Measurements from ENCODE around the gene MGAT1.

Gene MGAT1

DNA sequence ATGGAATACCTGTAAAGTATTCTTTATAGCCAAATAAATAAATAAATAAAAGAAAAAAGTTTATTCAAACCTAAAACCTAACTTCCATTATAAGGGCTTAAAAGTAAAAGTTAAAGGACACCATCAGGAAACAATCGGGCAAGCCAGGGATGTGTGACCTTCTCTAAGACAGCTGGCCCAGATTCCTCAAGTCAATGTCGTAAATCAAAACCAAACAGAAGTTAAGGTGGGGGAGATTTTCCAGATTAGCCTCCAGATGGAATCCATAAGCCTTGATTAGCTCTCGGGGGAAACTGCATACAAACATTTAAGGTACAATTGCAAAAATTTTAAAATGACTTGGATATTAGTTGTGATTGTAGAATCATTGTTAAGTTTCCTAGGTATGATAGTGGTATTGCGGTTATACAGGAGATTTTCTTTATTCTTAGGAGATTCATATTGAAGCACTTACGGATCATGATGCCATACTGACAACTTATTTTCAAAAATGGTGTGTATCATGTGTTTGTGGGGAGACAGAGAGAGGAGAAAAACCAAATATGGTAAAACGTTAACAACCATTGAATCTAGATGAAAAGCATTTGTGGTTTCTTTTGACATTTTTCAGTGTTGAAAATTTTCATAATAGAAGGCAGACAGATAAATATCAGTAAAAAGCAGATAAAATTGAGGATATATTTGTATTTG is 21.5 kb upstream of the MGAT1 start:
- DNase-seq (ENCODE audit: low read depth): no peak

DNA sequence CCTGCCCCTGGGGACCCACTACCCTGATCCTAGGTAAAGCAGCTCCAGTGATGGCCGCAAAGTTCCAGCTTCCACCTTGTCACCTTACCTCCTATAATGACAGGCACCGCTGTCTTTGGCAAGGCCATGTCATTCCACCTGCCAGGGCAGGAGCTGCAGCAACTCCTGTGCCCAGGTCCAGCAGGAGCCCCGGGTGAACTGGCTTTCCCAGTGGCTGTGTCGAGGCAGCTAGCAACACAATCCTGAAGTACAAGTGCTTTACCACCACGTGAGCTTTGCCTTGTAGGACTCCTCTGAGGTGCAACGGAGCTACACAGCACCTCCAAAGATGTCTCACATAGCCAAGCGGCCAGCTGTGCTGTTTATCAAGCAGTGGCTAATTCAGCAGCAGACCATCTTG is 20.7 kb upstream of the MGAT1 start:
- DNase-seq (ENCODE audit: low read depth): no peak

DNA sequence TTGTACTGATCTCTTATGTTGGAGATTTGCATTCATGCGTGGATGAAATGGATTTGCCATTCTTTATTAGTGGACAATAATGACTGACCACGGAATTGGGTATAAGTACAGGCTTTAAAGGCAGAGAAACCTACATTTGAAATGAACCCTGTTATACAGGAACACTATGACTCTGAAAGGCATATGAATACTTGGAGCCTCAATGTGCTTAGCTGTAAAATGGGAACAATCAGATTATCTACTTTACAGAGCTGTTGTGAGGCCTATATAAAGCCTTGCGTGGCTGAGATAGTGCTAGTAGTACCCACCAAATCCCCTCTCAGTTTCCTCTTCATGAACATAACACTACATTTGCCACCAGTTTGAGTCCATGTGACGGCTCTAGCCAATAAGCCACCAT is 18.9 kb upstream of the MGAT1 start:
- DNase-seq (ENCODE audit: low read depth): no peak

DNA sequence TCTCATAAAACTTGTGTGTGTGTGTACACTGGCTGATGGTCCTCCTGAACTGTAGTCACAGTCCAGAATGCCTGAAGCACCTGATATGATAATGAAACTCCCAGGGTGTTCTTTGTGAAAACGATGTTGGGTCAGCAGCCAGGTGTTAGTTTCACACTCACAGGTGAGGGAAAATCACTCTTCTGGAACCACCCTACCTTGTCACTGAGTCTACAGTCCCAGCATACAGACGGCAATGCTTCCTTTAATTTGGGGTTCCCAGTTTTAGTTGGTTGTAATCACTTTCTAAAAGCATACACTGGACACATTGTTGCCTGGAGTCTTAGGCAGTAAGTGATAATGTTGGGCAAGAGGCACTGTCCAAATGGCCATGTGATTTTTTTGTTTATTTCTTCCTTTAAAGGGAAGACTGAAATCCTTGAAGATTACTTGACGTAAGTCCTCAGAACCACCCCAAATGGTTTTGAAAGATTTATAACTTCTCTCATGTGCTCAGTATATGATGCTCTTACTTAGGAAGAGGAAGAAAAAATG is 18.2 kb upstream of the MGAT1 start:
- no peak for DNase-seq (ENCODE audit: low read depth)

DNA sequence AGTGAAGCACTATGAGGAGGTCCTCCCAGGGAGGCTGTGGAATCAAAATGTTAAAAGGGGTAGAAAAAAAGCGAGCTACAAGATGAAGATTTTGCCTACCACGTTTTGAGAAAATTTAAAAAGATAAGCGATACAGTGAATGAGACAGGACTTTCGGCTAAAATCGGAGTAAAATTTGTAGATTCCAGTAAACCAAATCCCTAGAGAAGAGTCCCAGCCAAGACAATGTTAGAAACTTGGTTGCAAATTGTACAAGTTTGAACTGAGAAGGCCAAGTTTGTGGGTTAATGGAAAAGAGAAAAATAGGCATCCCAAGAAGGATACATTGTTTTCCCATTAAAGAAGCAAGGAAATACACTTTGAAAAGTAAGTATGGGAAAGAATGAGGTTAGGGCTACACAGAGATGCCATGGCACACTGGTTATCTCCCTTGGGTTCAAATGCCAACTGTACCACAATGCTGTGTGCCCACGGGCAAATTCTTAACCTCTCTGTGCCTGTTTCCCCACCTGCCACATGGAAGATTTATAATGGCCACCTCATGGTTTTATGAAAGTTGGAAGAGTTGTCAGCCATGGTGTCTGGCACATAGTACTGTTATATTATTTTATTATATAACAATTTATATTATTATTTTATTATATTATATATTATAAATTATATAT is 16.2 kb upstream of the MGAT1 start:
- DNase-seq (ENCODE audit: low read depth): no peak

DNA sequence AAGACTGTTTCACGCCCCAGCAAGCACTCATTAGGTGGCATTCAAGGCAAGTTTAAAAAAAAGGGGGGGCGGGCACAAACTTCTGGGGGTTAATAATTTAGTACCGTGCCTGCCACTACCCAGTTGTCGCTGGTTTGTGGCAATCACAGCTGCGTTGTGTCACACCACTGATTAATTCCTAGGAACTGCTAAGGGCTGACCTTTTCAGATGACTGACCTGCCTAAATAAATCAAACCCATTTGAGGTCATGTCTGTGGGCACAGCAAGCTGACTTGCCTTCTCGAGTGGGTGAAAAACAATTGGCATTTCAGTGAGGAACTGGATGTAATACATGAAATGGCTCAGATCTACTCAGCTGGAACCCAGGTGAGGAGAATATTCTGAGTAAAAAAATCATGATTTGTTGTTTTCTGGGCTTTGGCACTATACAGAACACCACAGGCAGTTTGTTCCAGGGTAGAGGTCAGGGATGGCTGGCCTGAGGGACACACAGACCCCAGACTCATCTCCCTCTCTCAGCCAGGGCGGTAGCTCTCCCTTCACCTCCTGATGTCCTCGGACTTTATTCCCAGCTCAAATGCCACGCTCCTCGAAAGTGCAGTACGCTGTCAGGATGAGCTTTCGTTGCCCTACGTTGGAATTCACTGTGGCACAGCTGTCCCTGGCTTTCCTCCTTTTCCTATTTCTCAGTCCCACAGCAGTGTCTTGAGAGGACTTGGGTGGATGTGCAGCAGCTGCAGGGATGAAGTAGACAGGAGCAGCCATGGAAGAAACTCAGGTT is 15.5 kb upstream of the MGAT1 start:
- no peak for DNase-seq (ENCODE audit: low read depth)

DNA sequence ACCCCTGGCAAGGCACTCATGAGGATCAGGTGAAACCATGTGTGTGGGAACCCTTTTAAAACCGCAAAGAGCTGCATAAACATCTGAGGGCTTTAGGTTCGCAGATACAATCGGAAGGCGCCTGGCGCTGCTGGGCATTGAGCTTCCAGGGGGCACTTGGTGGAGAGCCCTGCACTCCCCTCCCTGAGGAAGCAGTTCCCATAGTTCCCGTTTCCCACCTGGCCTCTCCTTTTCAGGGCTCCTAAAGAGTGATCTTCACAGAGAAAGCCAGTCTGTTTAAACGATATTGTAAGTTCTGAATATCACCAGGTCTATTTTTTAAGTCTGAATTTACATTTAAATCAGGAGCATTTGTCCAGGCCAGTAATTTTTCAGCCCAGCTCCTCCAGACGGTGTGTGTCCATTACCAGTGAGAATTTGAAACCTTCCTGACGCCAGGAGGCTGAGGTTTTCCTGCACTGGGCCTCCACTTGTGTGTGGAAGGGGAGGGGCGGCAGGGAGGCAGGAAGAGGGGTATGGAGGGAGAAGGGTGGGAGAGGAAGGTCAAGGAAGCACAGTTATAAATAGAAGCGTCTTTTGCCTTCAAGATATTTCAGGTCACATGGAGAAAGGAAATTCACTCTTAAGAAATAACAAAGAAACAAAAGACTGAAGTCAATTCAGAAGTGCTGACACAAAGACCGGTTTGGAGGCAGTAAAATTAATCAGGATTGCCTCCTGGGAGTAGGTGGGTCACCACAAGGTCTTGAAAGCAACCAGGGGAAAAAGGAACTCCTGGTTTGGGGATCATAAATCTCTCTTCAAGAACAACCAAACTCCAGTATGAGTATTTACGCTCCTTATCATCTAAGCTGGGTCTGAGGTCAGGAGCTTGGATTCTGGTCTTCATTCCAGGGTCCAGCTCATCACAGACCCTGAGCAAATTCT is 14.3 kb upstream of the MGAT1 start:
- DNase-seq (ENCODE audit: low read depth): no peak

DNA sequence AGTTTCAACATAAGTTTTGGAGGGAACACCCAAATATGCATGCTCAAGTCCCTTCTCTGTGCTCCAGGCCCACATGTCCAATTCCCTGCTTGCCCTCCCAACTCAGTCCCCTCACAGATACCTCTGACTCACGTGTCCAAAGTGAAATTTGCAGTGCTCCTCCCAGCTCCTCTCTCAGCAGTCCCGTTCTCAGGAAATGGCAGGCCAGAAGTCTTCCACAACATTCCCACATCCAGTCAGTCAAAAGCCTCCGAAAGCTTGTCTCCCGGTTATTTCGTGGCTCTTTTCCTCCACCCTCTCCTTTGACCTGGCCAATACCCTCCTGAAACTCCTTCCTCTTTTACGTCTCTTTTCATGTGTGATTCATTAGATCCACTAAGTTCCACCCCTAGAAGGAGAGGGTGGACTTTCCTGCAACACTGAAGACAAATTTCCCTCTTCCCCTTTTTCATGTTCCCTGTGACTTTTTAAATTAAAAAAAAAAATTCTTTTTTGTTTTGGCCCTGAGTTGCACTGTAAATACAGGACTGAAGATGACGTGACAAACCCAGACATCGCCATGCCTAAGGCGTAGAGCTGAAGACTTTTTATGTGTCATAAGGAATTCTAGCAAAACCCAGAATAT is 12.8 kb upstream of the MGAT1 start:
- DNase-seq (ENCODE audit: low read depth): no peak

DNA sequence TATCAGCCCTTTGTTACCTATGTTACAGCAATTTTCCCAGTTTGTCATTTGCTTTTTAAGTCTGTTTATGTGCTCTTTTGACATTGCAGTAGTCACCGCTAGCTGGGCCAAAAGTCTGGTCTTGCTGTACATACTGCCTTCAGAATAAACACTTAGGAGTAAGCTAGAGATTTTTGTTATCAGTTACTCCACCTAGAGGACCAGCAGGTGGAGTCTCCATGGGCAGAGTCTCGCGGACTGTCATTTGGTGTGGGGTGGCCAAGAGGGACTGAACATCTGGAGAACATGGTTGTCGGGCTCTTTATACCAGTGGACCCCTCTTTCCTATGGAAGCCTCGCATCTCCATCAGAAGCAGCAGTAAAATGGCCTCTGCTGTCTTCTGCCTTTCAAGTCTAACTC is 10.8 kb upstream of the MGAT1 start:
- no peak for DNase-seq (ENCODE audit: low read depth)

DNA sequence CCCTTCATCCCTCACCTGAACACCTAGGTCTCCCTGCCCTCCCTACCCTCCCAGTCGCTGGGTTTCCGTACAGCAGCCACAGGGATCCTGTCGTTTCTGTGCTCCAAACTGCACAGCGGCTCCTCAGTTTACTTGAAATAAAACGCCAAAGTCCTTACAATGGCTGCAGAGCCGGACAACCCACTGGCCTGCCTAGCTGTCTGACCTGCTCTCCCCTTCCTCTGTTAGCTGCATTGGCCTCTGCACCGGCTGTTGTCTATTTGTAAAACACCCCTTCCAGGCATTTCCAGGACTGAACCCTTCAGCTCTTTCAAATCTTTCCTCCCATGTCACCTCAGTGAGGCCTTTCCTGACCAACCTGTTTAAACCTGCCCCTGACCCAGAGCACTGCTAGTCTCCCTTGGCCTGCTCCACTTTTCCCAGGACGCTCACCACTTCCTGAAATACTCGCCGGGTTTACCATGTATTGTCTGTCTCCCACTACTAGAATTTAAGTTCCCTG is 9.1 kb upstream of the MGAT1 start:
- DNase-seq (ENCODE audit: low read depth): no peak

DNA sequence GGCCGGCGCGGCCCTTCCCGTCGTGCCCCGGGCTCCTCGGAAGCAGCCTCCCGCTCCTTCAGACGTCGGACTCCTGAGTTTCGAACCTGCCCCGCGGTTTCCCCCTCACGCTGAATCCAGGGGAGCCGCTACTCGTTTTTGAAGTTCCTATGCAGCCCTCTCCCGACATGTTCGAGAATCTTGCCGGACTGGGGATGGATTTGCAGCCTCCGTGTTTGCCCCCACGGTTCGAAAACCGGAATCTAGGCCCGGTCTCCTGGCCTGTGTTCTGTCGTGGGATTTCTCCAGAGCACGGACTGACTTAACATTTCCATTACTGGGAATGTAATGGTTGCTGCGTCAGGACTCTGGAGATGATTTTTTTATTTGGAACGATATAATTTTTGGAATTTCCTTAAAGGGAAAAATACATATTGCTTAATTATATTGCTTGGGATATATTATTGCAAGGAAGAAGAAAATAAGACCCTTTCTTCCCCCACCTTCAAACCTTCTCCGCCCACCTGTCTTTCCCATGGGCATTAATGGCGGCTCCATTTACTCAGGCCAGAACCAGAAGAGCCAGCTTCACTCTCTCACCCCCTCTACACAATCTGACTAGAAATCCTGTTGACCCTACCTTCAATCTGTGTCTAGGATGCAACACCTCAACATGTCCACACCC is 8.5 kb upstream of the MGAT1 start:
- DNase-seq (ENCODE audit: low read depth): no peak

DNA sequence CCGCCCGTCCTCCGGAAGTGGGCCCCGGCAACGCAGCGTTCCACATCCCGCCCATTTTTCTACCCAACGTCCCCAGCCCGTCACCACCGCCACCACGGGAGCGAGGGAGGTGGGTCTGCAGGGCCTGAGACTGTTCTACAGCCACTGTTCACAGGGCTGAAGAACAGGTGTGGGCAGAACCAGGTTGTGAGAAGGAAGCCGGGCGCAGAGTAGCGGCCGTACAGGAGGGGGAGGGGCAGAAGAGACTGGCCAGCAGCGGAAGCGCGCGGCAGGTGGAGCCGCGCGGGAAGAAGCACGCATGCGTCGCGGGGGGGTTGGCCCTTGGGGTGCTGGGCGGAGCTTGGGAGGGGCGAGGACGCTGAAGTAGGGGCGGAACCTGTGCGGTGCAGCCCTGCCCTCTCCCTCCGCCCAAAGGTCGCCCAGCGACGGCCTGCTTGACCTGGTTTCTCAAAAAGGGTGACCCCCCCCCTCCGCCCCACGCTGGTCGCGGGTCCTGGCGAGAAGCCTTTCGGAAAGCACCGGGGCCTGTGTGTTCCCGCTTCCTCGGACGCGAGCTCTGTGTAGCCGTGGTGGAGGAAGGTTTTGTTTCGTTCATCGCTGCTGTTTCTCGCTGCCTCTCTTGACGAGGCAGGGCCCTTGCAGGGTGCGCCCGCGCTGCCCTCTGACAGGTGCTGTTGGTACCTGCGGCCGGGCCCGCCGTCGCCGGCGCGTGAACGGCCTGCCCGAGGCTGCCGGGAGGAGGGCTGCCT is 7.8 kb upstream of the MGAT1 start:
- no peak for DNase-seq (ENCODE audit: low read depth)

DNA sequence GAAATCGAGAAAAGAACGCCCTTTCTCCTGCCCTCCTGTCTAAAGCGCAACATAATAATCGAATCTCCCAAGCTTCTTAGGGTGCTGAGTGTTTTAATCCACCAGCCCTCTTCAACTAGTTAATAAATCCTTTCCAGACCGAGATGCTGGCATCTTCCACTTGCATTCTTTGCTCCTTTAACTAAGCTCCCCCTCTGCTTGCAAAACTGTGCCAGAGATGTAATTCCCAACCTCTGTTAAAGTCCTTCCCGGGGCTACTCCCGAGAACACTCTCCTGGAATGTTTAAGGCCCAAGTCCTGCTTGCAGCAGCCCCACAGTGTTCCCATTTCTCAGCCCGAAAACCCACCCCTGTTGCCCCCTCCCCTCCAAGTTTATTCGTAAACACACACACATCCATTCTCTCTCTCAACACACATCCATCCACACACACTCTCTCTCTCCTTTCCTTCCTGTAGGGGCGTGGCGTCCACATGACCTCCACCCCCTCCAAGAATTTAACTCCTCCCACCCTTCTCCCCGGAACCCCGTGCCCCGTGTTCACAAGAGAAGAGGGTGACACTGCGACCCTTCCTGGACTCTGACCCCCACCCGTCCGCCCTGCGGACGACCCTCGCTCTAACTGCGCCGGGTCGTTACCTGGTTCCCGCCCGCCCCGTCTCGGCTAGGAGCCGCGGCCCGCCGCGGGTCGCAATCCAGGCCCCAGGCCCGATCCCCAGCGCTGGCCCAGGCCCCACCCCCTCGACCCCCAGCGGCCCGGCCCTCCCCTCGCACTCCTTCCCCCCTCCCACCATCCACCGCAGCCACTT is 7.0 kb upstream of the MGAT1 start:
- DNase-seq (ENCODE audit: low read depth): no peak

DNA sequence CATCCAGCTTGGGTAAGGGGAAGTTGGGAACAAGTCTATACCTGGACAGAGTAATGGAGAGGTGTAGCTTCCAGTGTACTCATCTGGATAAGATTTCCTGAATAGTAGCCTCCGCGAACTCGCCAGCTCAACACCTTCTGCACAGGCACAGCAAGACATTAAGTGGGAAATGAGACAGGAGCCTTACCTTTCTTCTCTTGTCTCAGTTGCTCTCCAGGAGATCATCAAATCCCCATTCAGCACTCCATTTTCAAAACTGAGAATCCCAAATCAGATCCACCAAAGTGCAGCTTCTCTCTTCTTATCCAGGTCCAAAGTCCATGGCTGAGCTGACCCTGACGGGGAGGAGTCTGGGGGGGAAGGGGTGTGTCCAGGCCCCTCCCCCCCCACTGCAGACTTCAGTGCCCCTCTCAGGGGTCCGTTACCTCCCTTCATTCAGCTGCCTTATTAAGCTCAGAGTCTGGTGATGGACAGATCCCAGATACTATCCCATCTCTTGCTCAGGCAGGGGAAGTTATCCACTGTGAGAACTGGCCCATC is 5.9 kb upstream of the MGAT1 start:
- DNase-seq (ENCODE audit: low read depth): no peak

DNA sequence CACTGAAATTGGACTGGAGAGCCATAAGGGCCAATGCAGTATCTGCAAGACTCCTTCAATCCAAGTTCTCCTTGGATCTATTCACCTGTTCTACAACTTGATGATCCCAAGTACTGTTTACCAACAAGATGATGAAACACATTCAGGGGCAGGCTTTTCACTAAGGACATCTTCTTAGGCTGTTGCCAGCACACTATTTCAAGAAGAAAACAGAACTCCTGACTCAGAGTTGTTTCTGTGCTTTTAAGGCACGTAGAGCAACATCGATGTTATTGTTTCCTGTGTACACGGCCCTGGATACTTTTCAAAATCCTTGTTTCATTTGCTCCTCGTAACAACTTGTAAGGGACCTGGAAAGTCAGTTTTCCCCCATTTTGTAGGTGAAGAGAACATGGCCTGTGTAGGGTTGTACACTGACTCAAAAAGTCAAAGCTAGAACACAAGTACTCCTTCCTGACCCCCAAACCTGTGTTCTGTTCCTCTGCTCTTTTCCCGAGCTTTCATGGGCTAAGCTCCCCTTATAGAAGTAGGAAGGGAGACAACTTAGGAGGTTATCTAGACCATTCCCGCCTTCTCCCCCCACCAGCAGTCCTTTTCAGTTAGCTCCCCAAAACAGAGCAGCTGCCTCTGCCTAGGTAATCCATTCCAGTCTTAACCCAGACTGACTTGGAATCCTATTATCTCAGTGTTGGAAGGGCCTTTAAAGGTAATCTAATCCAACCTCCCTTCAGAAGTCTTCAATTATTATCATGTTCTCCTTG is 5.2 kb upstream of the MGAT1 start:
- no peak for DNase-seq (ENCODE audit: low read depth)

DNA sequence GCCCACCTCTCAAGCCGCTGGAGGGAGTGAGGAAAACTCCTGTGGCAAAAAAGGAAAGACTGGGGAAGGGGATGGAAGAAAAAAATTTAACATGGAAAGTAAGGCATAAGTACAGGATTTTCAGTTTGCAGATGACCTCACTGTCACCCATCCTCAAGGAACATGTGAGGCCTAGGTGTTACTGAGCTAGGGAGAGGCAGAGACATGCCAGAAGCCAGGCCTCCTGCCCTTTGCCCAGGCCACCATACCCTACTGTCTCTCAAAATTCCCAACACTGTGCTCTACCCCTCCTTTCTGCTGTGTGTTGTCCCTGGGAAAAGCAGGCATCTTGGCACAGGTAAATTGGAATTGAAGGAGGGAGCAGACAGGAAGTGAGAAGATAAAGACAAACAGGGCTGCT is 4.4 kb upstream of the MGAT1 start:
- DNase-seq (ENCODE audit: low read depth): no peak

DNA sequence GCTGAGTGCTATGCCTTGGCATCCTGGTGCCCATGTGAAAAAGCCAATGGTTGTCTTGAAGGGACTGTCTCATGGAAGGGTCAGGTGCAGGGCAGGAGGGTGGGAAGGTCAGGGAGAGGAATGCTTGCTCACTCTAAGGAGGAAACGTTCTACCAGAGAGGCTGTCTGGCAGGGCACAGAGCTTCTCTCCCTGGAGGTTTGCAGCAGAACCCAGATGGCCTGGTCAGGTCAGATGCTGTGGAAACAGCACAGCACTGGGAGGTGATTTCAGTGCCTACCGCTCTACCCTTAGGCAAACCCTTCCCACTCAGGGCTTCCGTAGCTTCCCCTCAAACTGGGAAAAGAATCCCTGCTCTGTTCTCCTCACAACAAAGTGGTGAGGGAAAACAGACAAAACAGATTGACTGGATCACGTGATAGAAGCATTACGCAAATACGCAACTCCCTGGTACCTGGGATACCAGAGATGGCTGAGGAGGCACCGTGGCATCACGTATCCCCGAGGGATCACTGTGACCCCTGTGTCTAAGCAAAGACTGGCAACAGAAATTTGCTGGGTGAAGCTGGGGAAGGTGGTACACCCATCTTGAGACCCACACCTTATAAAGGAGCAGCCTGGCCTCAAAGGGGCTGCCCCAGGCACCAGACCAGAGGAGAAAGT is 3.9 kb upstream of the MGAT1 start:
- no peak for DNase-seq (ENCODE audit: low read depth)
